ENCODE measurements around the gene THSD4. TPM values are rescaled to one million over a fixed set of nuclear protein-coding genes. Genes with fewer than 3 reads are reported as not detected.
"Not testable (repeated sequence)": the region's sequence is repeated elsewhere in the genome, so short reads cannot be mapped to it uniquely, and the experiment has no call there.

Gene THSD4
- total RNA-seq, 2 experiments from 2014 or later: not detected

DNA sequence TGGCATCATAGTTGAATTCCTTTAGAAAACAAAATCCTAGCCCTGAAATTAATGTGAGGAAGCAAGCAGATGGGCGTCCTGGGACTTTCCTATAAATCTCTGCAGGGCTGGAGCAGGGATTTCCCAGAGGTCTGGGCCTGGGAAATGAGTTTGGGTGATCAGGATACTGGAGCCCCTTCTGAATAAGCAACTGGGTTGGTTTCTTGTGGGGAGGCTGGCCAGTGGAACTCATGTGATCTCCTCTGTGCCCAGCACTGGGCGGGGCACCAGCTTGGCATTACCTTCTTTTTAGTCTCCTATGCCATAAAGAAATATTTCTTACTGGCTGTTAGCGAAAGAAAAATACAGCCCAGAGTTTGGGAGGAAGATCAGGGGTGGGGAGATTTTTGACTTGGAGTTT is 1.7 kb downstream of the THSD4 start:
- Mint-ChIP-seq H3K9me3 (no peaks in the 10 kb centered on the region), H3K27ac (no peak overlapping the region), H3K4me3 (no peak overlapping the region), H3K4me1 (ENCODE audit: low read depth) (peaks cover 6% of the 10 kb centered on the region), H3K36me3 (no peaks in the 10 kb centered on the region), H3K27me3 (peaks cover 57% of the 10 kb centered on the region)
- ChIA-PET POLR2A (no interaction called here), CTCF (interaction anchor here (3.0 kb wide), 1 partner anchor 323 kb away, joined by 12 read pairs; no protein-coding TSS in a partner anchor)
- no peak for DNase-seq
- intact Hi-C loops (cut with micrococcal nuclease): no loop called here

DNA sequence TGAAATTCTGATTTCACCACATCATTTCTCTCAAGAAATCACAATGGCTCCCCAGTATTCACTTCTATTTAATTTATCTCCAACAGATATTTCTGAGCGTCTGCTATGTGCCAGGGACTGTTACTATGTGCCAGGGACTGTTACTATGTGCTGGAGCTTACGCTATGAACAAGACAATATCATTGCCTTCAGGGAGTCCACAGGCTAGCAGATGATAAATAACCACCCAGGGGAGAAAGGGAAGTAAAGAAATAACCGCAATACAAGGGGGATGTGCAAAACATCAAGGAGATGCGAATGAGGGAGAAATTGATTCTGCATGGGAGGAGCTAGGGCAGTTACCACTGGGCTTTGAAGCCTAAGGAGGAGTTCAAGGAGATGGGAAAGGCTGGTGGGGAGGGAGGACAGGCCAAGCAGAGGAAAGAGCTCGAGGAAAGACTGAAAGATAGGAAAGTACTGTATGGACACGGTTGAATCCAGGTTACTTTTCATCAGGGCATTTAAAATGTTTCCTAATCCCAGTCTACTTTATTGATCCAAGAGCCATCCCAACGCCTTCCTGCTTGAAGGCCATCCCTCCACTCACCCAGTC is 2.5 kb downstream of the THSD4 start:
- CTCF ChIA-PET: interaction anchor here (3.0 kb wide), 1 partner anchor 322 kb away, joined by 12 read pairs; no protein-coding TSS in a partner anchor
- intact Hi-C loops (cut with micrococcal nuclease): no loop called here
- peaks cover 58% of the 10 kb centered on the region for H3K27me3 Mint-ChIP-seq
- H3K4me1 Mint-ChIP-seq (ENCODE audit: low read depth): peaks cover 6% of the 10 kb centered on the region
- no peaks in the 10 kb centered on the region for H3K9me3 Mint-ChIP-seq
- no peak overlapping the region for H3K27ac Mint-ChIP-seq
- no peak overlapping the region for H3K4me3 Mint-ChIP-seq
- POLR2A ChIA-PET: no interaction called here
- H3K36me3 Mint-ChIP-seq: no peaks in the 10 kb centered on the region
- DNase-seq: no peak

GRCh38 chr15:71118345-71118744 is 3.1 kb downstream of the THSD4 start:
- peaks cover 6% of the 10 kb centered on the region for H3K4me1 Mint-ChIP-seq (ENCODE audit: low read depth)
- no peaks in the 10 kb centered on the region for H3K36me3 Mint-ChIP-seq
- intact Hi-C loops (cut with micrococcal nuclease): no loop called here
- H3K27ac Mint-ChIP-seq: no peak overlapping the region
- ChIA-PET CTCF (interaction anchor here (3.0 kb wide), 1 partner anchor 322 kb away, joined by 12 read pairs; no protein-coding TSS in a partner anchor), POLR2A (no interaction called here)
- H3K9me3 Mint-ChIP-seq: no peaks in the 10 kb centered on the region
- H3K27me3 Mint-ChIP-seq: peaks cover 58% of the 10 kb centered on the region
- DNase-seq: no peak
- H3K4me3 Mint-ChIP-seq: no peak overlapping the region

DNA sequence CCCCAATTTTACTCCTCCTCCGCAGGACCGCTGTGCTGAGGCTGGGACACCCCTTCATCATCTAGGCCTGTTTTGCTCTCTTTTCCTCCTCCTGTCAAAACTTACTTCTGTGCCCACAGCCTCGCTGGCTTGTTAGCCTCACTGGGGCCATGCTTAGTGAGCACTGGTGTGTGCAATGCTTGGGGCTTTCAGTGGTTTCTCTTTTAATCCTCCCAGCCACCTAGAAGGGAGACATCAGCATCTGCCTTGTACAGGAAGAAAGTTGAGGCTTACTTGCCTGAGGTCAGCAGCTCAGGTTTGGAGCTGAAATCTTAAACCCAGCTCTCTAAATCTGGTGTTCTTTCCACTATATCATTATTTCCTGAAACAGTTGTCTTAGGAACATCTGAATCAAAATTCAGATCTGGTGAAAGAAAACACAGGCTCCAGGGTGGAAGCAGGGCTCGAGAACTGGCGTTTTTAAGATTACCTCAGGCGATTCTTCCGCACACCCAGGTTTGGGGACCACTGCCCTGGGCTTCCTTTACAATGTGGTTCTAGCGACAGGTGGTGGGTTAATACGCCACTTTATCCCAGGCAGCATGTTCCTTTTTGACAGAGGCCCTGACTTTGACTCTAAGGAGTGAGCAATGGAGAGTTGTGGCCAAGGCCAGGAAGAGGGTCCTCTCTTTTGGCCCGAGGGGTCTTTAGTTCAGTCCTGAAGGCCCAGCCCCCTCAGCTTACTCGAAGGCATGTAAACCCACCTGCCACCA is 3.8 kb downstream of the THSD4 start:
- intact Hi-C loops (cut with micrococcal nuclease): no loop called here
- Mint-ChIP-seq H3K36me3 (no peaks in the 10 kb centered on the region), H3K4me3 (no peak overlapping the region), H3K27ac (no peak overlapping the region), H3K9me3 (no peaks in the 10 kb centered on the region), H3K27me3 (peaks cover 58% of the 10 kb centered on the region), H3K4me1 (ENCODE audit: low read depth) (peaks cover 6% of the 10 kb centered on the region)
- ChIA-PET POLR2A (no interaction called here), CTCF (no interaction called here)
- DNase-seq: no peak

DNA sequence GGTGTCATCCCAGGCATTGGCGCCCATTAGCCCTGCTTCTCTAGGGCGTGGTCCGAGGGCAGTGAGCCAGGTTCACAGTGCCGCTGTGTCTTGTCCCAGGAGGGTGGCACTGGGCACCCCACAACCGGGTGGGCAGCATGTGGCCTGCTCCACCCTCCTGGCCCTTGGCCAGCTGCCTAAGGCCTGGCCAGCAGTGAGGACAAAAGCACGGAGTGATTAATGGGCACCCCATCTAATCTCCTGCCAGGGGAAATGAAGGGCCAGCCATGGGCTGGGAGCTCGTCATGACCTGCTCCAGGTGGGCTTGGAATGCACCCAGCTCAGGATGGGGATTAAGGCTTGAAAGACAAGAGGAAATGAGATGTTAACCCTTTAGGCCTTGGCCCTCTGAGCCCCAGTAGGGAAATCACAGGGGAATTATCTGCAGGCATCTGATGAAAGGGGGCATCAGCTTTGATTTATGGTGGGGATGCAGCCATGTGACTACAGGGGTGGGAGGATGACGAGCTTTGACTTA is 5.2 kb downstream of the THSD4 start:
- H3K36me3 Mint-ChIP-seq: no peaks in the 10 kb centered on the region
- peaks cover 48% of the 10 kb centered on the region for H3K27me3 Mint-ChIP-seq
- DNase-seq: no peak
- H3K4me1 Mint-ChIP-seq (ENCODE audit: low read depth): peaks cover 6% of the 10 kb centered on the region
- ChIA-PET CTCF (interaction anchor here (0.6 kb wide), 1 partner anchor 16 kb away, joined by 3 read pairs; no protein-coding TSS in a partner anchor), POLR2A (interaction anchor here (0.6 kb wide), 1 partner anchor 46 kb away, joined by 4 read pairs; no protein-coding TSS in a partner anchor)
- intact Hi-C loops (cut with micrococcal nuclease): no loop called here
- no peak overlapping the region for H3K4me3 Mint-ChIP-seq
- H3K9me3 Mint-ChIP-seq: no peaks in the 10 kb centered on the region
- H3K27ac Mint-ChIP-seq: no peak overlapping the region

DNA sequence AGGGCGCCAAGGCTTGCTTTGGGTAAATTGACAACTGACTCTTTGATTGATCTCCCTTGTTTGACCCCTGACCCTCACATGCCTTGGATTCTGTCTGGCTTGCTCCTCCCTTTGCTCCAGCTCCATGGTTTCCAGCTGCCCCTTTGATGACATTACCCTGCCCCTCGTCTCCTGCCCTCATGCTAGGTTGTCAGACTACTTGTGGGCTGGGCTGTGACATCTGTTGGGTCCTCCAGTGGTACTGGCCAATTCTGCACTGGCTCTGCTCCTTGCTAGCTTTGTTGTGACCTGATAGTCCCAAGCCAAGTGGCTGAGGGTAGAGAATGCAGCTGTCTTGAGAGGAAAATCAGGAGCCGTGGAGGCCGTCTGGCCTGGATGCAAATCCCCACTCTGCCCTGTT is 6.2 kb downstream of the THSD4 start:
- Mint-ChIP-seq H3K4me3 (no peak overlapping the region), H3K4me1 (ENCODE audit: low read depth) (peaks cover 1% of the 10 kb centered on the region), H3K27me3 (peaks cover 45% of the 10 kb centered on the region), H3K9me3 (no peaks in the 10 kb centered on the region), H3K27ac (no peak overlapping the region), H3K36me3 (no peaks in the 10 kb centered on the region)
- intact Hi-C loops (cut with micrococcal nuclease): no loop called here
- CTCF ChIA-PET: interaction anchor here (0.6 kb wide), 1 partner anchor 17 kb away, joined by 3 read pairs; no protein-coding TSS in a partner anchor
- no peak for DNase-seq
- POLR2A ChIA-PET: no interaction called here

GRCh38 chr15:71124937-71125790 is 9.9 kb downstream of the THSD4 start:
- CTCF ChIA-PET: no interaction called here
- Mint-ChIP-seq H3K27ac (no peak overlapping the region), H3K27me3 (peaks cover 18% of the 10 kb centered on the region)

DNA sequence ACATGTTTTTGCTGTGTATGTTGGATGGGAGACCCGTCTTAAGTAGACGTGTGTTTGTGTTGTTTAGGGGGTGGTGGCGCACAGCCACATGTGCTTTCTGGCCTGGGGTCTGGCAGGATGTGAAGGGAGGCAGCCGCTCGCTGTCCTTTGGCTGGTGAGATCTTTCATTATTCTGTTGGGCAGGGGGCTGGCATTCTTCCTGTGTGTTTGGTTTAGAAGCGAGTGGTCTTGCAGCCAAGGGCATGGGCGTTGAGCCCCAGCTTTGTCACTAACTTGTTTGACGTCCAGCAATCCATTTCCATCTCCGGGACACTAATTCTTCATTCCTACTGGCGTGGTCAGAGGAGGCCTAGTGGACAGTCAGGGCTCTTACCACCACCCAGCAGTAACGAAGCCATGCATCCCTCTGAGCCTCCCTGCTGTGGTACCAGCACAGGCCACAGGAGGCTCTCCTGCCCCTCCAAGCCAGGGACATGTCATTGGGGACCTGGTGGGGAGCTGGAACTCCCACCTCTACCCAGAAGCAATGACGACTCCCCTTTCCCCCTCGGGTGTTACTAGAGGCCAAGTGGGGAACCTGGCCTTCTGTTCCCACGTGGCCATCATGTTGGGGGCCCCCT is 10.7 kb downstream of the THSD4 start:
- H3K27me3 Mint-ChIP-seq: peaks cover 13% of the 10 kb centered on the region
- intact Hi-C loops (cut with micrococcal nuclease): no loop called here
- H3K4me1 Mint-ChIP-seq (ENCODE audit: low read depth): no peaks in the 10 kb centered on the region
- no peaks in the 10 kb centered on the region for H3K9me3 Mint-ChIP-seq
- ChIA-PET CTCF (no interaction called here), POLR2A (no interaction called here)
- no peak overlapping the region for H3K27ac Mint-ChIP-seq
- no peaks in the 10 kb centered on the region for H3K36me3 Mint-ChIP-seq
- DNase-seq: no peak
- H3K4me3 Mint-ChIP-seq: no peak overlapping the region

More at GRCh38 chr15:71124937-71125790, 9.9 kb downstream of the THSD4 start:
- no peak for DNase-seq
- POLR2A ChIA-PET: no interaction called here
- Mint-ChIP-seq H3K4me1 (ENCODE audit: low read depth) (no peaks in the 10 kb centered on the region), H3K36me3 (no peaks in the 10 kb centered on the region), H3K9me3 (no peaks in the 10 kb centered on the region), H3K4me3 (no peak overlapping the region)
- intact Hi-C loops (cut with micrococcal nuclease): no loop called here

DNA sequence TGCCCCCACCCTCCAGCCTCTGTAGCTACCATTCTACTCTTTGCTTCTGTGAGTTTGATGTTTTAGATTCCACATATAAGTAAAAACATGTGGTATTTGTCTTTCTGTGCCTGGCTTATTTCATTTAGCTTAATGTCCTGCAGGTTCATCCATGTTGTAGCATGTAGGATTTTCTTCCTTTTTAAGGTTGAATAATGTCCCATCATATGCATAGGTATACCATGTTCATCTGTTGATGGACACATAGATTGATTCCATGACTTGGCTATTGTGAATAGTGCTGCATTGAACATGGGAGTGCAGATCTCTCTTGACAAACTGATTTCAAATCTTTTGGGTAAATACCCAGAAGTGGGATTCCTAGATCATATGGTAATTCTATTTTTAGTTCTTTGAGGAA is 11.8 kb downstream of the THSD4 start:
- CTCF ChIA-PET: no interaction called here

GRCh38 chr15:71128159-71128558 is 12.9 kb downstream of the THSD4 start:
- H3K4me3 Mint-ChIP-seq; H3K36me3 Mint-ChIP-seq; CTCF ChIA-PET; DNase-seq; H3K27ac Mint-ChIP-seq; POLR2A ChIA-PET; H3K4me1 Mint-ChIP-seq (ENCODE audit: low read depth); intact Hi-C loops (cut with micrococcal nuclease); H3K9me3 Mint-ChIP-seq: not testable (repeated sequence)
- peaks cover 13% of the 10 kb centered on the region for H3K27me3 Mint-ChIP-seq

More for the DNA sequence above, 11.8 kb downstream of the THSD4 start:
- Mint-ChIP-seq H3K36me3 (no peaks in the 10 kb centered on the region), H3K9me3 (no peaks in the 10 kb centered on the region), H3K4me3 (no peak overlapping the region), H3K4me1 (ENCODE audit: low read depth) (no peaks in the 10 kb centered on the region), H3K27me3 (peaks cover 8% of the 10 kb centered on the region), H3K27ac (no peak overlapping the region)
- intact Hi-C loops (cut with micrococcal nuclease): no loop called here
- no peak for DNase-seq
- POLR2A ChIA-PET: no interaction called here

DNA sequence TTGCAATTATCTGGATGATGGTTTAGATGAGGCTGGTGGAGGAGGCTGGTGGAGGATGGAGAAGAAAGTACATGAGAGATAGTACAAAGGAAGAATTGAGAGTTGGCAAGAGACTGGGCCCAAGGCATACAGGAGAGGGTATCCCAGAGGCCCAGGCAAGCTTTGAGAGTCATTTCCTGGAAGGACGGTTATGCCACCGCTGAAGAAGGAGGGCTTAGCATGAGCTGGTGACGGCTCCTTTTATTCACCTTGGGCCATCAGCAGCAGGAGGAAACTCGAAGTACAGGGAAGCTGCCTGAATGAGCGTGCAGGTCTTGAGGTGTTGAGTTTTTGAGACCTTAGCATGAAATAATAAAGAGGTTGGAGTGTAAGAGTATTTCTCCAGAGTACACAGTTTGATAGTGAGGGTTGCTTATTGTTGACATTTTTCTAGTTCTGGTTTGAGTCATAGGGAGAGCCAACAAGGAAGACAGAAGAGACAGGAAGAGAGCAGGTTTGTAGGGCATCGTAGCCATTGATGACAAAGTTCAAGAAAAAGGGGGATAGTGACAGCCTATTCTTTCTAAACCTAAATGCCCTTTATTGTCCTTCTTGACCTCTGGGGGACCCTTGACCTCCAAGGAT is 13.8 kb downstream of the THSD4 start:
- ChIA-PET CTCF (no interaction called here), POLR2A (no interaction called here)
- Mint-ChIP-seq H3K4me1 (ENCODE audit: low read depth) (no peaks in the 10 kb centered on the region), H3K9me3 (no peaks in the 10 kb centered on the region), H3K27me3 (peaks cover 13% of the 10 kb centered on the region), H3K4me3 (no peak overlapping the region), H3K36me3 (no peaks in the 10 kb centered on the region), H3K27ac (no peak overlapping the region)
- DNase-seq: no peak
- intact Hi-C loops (cut with micrococcal nuclease): no loop called here

All from activated CD4-positive, alpha-beta memory T cell treated with anti-CD3 and anti-CD28 coated beads for 36 hours (primary cell).